MM.1S (cell line): ENCODE data around the gene ZNF487.

Experiments used
- DNase-seq: peaks from one replicate; pipeline ENCODE4 v3.0.0-alpha.2; 2015
- H2AFZ ChIP-seq: fragments of 300-600 bp; sonication (generic); 2 replicates; pipeline ENCODE4 v1.6.0; 2016; ENCODE audit warnings: antibody characterized with exemption, low read length
- H3F3A ChIP-seq: fragments of 300-600 bp; sonication (generic); 2 replicates; pipeline ENCODE4 v1.6.1; 2016; ENCODE audit warnings: mild to moderate bottlenecking, antibody characterized with exemption, low read length, moderate library complexity, mixed read lengths; ENCODE audit not compliant: insufficient read depth
- H3K27ac ChIP-seq: fragments of 300-600 bp; sonication (generic); 2 replicates; pipeline ENCODE4 v1.5.1; 2016; ENCODE audit warnings: mild to moderate bottlenecking, low read length
- H3K27me3 ChIP-seq: fragments of 300-600 bp; sonication (generic); replicated peaks from 2 replicates; pipeline ENCODE4 v1.6.0; 2016; ENCODE audit warnings: low read length; ENCODE audit not compliant: insufficient read depth
- H3K36me3 ChIP-seq: fragments of 300-600 bp; sonication (generic); replicated peaks from 2 replicates; pipeline ENCODE4 v1.6.1; 2016; ENCODE audit warnings: mild to moderate bottlenecking, low read length, mixed read lengths; ENCODE audit not compliant: insufficient read depth
- H3K4me1 ChIP-seq: fragments of 300-600 bp; sonication (generic); 2 replicates; pipeline ENCODE4 v1.6.1; 2016; ENCODE audit warnings: low read length, mixed read lengths
- H3K4me2 ChIP-seq: fragments of 300-600 bp; sonication (generic); 2 replicates; pipeline ENCODE4 v1.6.0; 2016; ENCODE audit warnings: low read depth, low read length
- H3K4me3 ChIP-seq: fragments of 300-600 bp; sonication (generic); 2 replicates; pipeline ENCODE4 v1.5.1; 2016; ENCODE audit warnings: low read length, mixed read lengths
- H3K79me2 ChIP-seq: fragments of 300-600 bp; sonication (generic); 2 replicates; pipeline ENCODE4 v1.6.1; 2016; ENCODE audit warnings: mixed run types, low read length, mixed read lengths
- H3K9ac ChIP-seq: fragments of 300-600 bp; sonication (generic); 2 replicates; pipeline ENCODE4 v1.6.1; 2016; ENCODE audit warnings: low read length, mixed read lengths
- H3K9me2 ChIP-seq: fragments of 300-600 bp; sonication (generic); replicated peaks from 2 replicates; pipeline ENCODE4 v1.6.1; 2016; ENCODE audit warnings: mild to moderate bottlenecking, low read length, mixed read lengths; ENCODE audit not compliant: insufficient read depth
- H3K9me3 ChIP-seq: fragments of 300-600 bp; sonication (generic); replicated peaks from 2 replicates; pipeline ENCODE4 v1.6.1; 2016; ENCODE audit warnings: mild to moderate bottlenecking, low read length, mixed read lengths; ENCODE audit not compliant: insufficient read depth
- H4K20me1 ChIP-seq: fragments of 300-600 bp; sonication (generic); 2 replicates; pipeline ENCODE4 v1.6.1; 2016; ENCODE audit warnings: mild to moderate bottlenecking, low read length, moderate library complexity, mixed read lengths; ENCODE audit not compliant: insufficient read depth
- EZH2 ChIP-seq: fragments of 300-600 bp; sonication (generic); optimal IDR thresholded peaks from 2 replicates; pipeline ENCODE3; 2017; ENCODE audit warnings: low read depth, mild to moderate bottlenecking, antibody characterized with exemption, low read length, mixed read lengths
- EZH2phosphoT487 ChIP-seq: fragments of 300-600 bp; sonication (generic); IDR thresholded peaks from 2 replicates; pipeline ENCODE4 v1.6.1; 2018; ENCODE audit warnings: antibody characterized with exemption, low read length
- TF ChIP-seq, protein P1 (sequence below): fragments of 300-600 bp; sonication (generic); IDR thresholded peaks from 2 replicates; pipeline ENCODE4 v1.5.1; 2016; ENCODE audit warnings: antibody characterized with exemption, low read length, mixed read lengths

The ZNF487 gene

GRCh38 chr10:43524434-43525247 lies 87.7 kb downstream of the ZNF487 start:
- no peaks in the 10 kb centered on the region for H3K9me2 ChIP-seq
- H3K9me3 ChIP-seq = no peaks in the 10 kb centered on the region
- no peak overlapping the region for H3K4me2 ChIP-seq
- no peaks in the 10 kb centered on the region for H4K20me1 ChIP-seq
- no peak for TF ChIP-seq EZH2
- no peak for TF ChIP-seq EZH2phosphoT487
- TF ChIP-seq, protein P1, sequence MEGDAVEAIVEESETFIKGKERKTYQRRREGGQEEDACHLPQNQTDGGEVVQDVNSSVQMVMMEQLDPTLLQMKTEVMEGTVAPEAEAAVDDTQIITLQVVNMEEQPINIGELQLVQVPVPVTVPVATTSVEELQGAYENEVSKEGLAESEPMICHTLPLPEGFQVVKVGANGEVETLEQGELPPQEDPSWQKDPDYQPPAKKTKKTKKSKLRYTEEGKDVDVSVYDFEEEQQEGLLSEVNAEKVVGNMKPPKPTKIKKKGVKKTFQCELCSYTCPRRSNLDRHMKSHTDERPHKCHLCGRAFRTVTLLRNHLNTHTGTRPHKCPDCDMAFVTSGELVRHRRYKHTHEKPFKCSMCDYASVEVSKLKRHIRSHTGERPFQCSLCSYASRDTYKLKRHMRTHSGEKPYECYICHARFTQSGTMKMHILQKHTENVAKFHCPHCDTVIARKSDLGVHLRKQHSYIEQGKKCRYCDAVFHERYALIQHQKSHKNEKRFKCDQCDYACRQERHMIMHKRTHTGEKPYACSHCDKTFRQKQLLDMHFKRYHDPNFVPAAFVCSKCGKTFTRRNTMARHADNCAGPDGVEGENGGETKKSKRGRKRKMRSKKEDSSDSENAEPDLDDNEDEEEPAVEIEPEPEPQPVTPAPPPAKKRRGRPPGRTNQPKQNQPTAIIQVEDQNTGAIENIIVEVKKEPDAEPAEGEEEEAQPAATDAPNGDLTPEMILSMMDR = no peak
- H3K27me3 ChIP-seq = no peaks in the 10 kb centered on the region
- no peaks in the 10 kb centered on the region for H3K4me1 ChIP-seq
- DNase-seq = no peak
- H2AFZ ChIP-seq = no peak overlapping the region
- no peaks in the 10 kb centered on the region for H3F3A ChIP-seq
- H3K27ac ChIP-seq = no peak overlapping the region
- no peak overlapping the region for H3K9ac ChIP-seq
- H3K36me3 ChIP-seq = no peaks in the 10 kb centered on the region
- H3K4me3 ChIP-seq = no peak overlapping the region
- no peaks in the 10 kb centered on the region for H3K79me2 ChIP-seq
